Activated naive CD4-positive, alpha-beta T cell treated with Interleukin-2 at 50 U/mL for 16 hours (primary cell): ENCODE data around the gene PCDHA6.
"Not testable (repeated sequence)": the region's sequence is repeated elsewhere in the genome, so short reads cannot be mapped to it uniquely, and the experiment has no call there.

ENCODE experiments used
- DNase-seq: peaks from one replicate; pipeline ENCODE4 v3.0.0-alpha.2; 2020

PCDHA6 gene

DNA sequence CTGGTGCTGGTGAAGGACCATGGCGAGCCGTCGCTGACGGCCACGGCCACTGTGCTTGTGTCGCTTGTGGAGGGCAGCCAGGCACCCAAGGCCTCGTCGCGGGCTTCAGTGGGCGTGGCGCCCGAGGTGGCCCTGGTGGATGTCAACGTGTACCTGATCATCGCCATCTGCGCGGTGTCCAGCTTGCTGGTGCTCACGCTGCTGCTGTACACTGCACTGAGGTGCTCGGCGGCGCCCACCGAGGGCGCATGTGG is 30.2 kb downstream of the PCDHA6 start:
- DNase-seq = no peak

- no peak for DNase-seq
Measured at GRCh38 chr5:140862441-140863295, 34.9 kb downstream of the PCDHA6 start.

DNA sequence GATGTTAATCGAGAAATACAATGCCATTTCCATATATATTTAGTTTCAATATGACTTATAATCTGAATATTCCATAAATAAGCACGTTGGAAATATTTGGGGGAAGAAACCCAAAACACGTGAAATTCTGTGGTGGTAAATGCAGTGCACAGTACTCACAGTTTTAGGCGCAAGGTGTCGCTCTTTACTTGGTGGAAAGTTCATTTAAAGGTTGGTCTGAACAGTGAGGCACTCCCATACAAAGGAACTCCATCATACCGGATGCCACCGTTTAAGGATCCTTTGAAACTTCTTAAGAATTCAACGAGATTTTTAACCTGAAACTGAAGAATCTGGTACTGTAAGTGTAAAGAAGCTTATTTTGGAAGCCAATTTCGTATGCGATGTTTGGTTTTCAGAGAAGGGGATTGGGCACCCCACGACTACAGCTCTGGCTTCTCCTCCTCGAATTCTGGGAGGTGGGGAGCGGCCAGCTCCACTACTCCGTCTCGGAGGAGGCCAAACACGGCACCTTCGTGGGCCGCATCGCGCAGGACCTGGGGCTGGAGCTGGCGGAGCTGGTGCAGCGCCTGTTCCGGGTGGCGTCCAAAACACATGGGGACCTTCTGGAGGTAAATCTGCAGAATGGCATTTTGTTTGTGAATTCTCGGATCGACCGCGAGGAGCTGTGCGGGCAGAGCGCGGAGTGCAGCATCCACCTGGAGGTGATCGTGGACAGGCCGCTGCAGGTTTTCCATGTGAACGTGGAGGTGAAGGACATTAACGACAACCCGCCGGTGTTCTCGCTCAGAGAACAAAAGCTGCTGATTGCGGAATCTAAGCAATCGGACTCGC is 41.2 kb downstream of the PCDHA6 start, which contains the start of gene PCDHA11:
TSS of gene PCDHA11 (plus strand) at position 237 of the 834 bp plus-strand sequence. CDS start at position 384, 147 bp downstream.
- no peak for DNase-seq

GRCh38 chr5:140869555-140869886 is 41.8 kb downstream of the PCDHA6 start:
- DNase-seq = no peak

DNA sequence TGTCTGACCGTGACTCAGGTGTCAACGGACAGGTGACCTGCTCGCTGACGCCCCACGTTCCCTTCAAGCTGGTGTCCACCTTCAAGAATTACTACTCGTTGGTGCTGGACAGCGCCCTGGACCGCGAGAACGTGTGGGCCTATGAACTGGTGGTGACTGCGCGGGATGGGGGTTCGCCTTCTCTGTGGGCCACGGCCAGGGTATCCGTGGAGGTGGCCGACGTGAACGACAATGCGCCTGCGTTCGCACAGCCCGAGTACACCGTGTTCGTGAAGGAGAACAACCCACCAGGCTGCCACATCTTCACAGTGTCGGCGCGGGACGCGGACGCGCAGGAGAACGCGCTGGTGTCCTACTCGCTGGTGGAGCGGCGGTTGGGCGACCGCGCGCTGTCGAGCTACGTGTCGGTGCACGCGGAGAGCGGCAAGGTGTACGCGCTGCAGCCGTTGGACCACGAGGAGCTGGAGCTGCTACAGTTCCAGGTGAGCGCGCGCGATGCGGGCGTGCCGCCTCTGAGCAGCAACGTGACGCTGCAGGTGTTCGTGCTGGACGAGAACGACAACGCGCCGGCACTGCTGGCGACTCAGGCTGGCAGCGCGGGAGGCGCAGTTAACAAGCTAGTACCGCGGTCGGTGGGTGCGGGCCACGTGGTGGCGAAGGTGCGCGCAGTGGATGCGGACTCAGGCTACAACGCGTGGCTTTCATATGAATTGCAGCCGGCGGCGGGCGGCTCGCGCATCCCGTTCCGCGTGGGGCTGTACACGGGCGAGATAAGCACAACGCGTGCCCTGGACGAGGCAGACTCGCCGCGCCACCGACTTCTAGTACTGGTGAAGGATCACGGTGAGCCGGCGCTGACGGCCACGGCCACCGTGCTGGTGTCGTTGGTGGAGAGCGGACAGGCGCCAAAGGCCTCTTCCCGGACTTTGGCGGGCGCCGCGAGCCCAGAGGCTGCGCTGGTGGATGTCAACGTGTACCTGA is 42.8 kb downstream of the PCDHA6 start:
- DNase-seq = no peak

DNA sequence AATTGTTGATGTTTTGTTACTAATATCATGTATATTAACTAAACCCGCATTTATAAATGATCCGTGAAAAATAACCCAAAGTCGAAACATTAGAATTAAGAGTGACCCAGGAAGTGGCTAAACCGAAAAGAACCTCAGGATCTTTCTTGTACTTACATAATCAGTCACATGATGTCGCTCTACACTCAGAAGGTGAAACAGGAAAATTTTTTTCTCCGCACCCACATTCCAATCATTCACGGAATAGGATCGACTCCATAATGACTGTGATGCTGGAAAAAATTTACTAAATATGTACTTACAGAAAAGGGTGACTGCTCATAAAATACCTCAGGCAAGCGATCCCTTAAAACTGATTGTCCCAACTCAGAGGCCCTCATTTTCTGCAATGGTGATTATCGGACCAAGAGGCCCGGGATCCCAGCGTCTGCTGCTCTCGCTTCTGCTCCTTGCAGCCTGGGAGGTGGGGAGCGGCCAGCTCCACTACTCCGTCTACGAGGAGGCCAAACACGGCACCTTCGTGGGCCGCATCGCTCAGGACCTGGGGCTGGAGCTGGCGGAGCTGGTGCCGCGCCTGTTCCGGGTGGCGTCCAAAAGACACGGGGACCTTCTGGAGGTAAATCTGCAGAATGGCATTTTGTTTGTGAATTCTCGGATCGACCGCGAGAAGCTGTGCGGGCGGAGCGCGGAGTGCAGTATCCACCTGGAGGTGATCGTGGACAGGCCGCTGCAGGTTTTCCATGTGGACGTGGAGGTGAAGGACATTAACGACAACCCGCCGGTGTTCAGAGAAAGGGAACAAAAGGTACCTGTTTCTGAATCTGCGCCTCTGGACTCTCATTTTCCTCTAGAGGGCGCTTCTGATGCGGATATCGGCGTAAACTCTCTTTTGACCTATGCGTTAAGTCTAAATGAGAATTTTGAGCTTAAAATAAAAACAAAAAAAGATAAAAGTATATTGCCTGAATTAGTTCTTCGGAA is 47.6 kb downstream of the PCDHA6 start, which contains the start of gene PCDHA12:
TSS of gene PCDHA12 (plus strand) at position 224 of the 981 bp plus-strand sequence. CDS start at position 389, 165 bp downstream.
- DNase-seq = no peak

DNA sequence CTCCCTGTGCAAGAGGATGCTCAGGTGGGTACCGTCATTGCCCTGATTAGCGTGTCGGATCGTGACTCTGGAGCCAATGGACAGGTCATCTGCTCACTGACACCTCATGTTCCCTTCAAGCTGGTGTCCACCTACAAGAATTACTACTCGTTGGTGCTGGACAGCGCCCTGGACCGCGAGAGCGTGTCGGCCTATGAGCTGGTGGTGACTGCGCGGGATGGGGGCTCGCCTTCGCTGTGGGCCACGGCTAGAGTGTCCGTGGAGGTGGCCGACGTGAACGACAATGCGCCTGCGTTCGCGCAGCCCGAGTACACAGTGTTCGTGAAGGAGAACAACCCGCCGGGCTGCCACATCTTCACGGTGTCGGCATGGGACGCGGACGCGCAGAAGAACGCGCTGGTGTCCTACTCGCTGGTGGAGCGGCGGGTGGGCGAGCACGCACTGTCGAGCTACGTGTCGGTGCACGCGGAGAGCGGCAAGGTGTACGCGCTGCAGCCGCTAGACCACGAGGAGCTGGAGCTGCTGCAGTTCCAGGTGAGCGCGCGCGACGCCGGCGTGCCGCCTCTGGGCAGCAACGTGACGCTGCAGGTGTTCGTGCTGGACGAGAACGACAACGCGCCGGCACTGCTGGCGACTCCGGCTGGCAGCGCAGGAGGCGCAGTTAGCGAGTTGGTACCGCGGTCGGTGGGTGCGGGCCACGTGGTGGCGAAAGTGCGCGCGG is 48.9 kb downstream of the PCDHA6 start:
- DNase-seq = not testable (repeated sequence)

GRCh38 chr5:140877262-140877581 is 49.5 kb downstream of the PCDHA6 start:
- no peak for DNase-seq
